ENCODE results near the gene NUDT3. TPM values are rescaled to one million over a fixed set of nuclear protein-coding genes. Genes with fewer than 3 reads are reported as not detected.

The NUDT3 gene
- total and polyA plus RNA-seq, 9 of the 15 experiments (the other 6 are each of a cell fraction or from before 2014, with no cell fraction given) = 5.4 to 81.2 (median 56.4) TPM

- TF ChIP-seq, protein P1, sequence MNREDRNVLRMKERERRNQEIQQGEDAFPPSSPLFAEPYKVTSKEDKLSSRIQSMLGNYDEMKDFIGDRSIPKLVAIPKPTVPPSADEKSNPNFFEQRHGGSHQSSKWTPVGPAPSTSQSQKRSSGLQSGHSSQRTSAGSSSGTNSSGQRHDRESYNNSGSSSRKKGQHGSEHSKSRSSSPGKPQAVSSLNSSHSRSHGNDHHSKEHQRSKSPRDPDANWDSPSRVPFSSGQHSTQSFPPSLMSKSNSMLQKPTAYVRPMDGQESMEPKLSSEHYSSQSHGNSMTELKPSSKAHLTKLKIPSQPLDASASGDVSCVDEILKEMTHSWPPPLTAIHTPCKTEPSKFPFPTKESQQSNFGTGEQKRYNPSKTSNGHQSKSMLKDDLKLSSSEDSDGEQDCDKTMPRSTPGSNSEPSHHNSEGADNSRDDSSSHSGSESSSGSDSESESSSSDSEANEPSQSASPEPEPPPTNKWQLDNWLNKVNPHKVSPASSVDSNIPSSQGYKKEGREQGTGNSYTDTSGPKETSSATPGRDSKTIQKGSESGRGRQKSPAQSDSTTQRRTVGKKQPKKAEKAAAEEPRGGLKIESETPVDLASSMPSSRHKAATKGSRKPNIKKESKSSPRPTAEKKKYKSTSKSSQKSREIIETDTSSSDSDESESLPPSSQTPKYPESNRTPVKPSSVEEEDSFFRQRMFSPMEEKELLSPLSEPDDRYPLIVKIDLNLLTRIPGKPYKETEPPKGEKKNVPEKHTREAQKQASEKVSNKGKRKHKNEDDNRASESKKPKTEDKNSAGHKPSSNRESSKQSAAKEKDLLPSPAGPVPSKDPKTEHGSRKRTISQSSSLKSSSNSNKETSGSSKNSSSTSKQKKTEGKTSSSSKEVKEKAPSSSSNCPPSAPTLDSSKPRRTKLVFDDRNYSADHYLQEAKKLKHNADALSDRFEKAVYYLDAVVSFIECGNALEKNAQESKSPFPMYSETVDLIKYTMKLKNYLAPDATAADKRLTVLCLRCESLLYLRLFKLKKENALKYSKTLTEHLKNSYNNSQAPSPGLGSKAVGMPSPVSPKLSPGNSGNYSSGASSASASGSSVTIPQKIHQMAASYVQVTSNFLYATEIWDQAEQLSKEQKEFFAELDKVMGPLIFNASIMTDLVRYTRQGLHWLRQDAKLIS (CRISPR knock-in tag; IDR thresholded peaks at IDR 0.05) = peak; percentile 97
- peak; percentile 98 for TF ChIP-seq ZBTB1 (CRISPR knock-in tag; IDR thresholded peaks at IDR 0.05; ENCODE audit: borderline replicate concordance, low read depth)
- no peak for TF ChIP-seq HDAC3 (IDR thresholded peaks at IDR 0.05; ENCODE audit: borderline replicate concordance, partially characterized antibody)
- peak; percentile 67; the same call in 1 of the 2 replicates for TF ChIP-seq CREB1 (IDR thresholded peaks at IDR 0.05)
- peak; percentile 86 for TF ChIP-seq CREB1 (CRISPR knock-in tag; IDR thresholded peaks at IDR 0.05)
- TF ChIP-seq, protein P2, sequence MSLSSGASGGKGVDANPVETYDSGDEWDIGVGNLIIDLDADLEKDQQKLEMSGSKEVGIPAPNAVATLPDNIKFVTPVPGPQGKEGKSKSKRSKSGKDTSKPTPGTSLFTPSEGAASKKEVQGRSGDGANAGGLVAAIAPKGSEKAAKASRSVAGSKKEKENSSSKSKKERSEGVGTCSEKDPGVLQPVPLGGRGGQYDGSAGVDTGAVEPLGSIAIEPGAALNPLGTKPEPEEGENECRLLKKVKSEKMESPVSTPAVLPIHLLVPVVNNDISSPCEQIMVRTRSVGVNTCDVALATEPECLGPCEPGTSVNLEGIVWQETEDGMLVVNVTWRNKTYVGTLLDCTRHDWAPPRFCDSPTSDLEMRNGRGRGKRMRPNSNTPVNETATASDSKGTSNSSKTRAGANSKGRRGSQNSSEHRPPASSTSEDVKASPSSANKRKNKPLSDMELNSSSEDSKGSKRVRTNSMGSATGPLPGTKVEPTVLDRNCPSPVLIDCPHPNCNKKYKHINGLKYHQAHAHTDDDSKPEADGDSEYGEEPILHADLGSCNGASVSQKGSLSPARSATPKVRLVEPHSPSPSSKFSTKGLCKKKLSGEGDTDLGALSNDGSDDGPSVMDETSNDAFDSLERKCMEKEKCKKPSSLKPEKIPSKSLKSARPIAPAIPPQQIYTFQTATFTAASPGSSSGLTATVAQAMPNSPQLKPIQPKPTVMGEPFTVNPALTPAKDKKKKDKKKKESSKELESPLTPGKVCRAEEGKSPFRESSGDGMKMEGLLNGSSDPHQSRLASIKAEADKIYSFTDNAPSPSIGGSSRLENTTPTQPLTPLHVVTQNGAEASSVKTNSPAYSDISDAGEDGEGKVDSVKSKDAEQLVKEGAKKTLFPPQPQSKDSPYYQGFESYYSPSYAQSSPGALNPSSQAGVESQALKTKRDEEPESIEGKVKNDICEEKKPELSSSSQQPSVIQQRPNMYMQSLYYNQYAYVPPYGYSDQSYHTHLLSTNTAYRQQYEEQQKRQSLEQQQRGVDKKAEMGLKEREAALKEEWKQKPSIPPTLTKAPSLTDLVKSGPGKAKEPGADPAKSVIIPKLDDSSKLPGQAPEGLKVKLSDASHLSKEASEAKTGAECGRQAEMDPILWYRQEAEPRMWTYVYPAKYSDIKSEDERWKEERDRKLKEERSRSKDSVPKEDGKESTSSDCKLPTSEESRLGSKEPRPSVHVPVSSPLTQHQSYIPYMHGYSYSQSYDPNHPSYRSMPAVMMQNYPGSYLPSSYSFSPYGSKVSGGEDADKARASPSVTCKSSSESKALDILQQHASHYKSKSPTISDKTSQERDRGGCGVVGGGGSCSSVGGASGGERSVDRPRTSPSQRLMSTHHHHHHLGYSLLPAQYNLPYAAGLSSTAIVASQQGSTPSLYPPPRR (CRISPR knock-in tag; IDR thresholded peaks at IDR 0.05; ENCODE audit: borderline replicate concordance) = 0 out of 2 replicates have a peak, but pooled peaks have one; percentile 56
- TF ChIP-seq TAF7 (tag; IDR thresholded peaks at IDR 0.05) = no peak
- TF ChIP-seq, protein P3, sequence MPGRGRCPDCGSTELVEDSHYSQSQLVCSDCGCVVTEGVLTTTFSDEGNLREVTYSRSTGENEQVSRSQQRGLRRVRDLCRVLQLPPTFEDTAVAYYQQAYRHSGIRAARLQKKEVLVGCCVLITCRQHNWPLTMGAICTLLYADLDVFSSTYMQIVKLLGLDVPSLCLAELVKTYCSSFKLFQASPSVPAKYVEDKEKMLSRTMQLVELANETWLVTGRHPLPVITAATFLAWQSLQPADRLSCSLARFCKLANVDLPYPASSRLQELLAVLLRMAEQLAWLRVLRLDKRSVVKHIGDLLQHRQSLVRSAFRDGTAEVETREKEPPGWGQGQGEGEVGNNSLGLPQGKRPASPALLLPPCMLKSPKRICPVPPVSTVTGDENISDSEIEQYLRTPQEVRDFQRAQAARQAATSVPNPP (IDR thresholded peaks at IDR 0.05; ENCODE audit: borderline replicate concordance, insufficient read depth, insufficient read length) = no peak
- TF ChIP-seq NR2C2 (CRISPR knock-in tag; IDR thresholded peaks at IDR 0.05) = peak; percentile 88
- no peak for TF ChIP-seq NR2C2 (tag; IDR thresholded peaks at IDR 0.05)
- TF ChIP-seq ZNF695 (CRISPR knock-in tag; IDR thresholded peaks at IDR 0.05) = no peak
- peak; percentile 99 for TF ChIP-seq SRSF3 (IDR thresholded peaks at IDR 0.05; ENCODE audit: insufficient read depth, low read length)
- 0 out of 2 replicates have a peak, but pooled peaks have one; percentile 83 for TF ChIP-seq ATF6 (CRISPR knock-in tag; IDR thresholded peaks at IDR 0.05)
- peak; percentile 91 for TF ChIP-seq POLR2G (IDR thresholded peaks at IDR 0.05; ENCODE audit: low read depth, low read length)
These were observed 154.5 kb downstream of the NUDT3 start (continued) for GRCh38 chr6:34237722-34238584.
